ENCODE measurements around the gene HOXB8. TPM values are rescaled to one million over a fixed set of nuclear protein-coding genes. Genes with fewer than 3 reads are reported as not detected.

HOXB8 gene
- total and polyA plus RNA-seq, 8 donors: 0.32 to 1.6 (median 0.70) TPM

GRCh38 chr17:48623583-48623982, 8.5 kb upstream of the HOXB8 start:
- Histone ChIP-seq H3K27ac (no peak overlapping the region), H3K4me3 (no peak overlapping the region), H3K27me3 (peaks cover 97 to 100% of the 10 kb centered on the region in 2 donors), H3K4me1 (peaks cover 14 to 31% of the 10 kb centered on the region in 2 donors), H3K9me3 (no peaks in the 10 kb centered on the region), H3K36me3 (no peaks in the 10 kb centered on the region)
- DNase-seq (no peak), ATAC-seq (no peak)
- TF ChIP-seq CTCF (IDR thresholded peaks at IDR 0.05): no peak
- intact Hi-C loops (cut with DNase I): no loop called here

- Histone ChIP-seq H3K27me3 (peaks cover 96 to 100% of the 10 kb centered on the region in 2 donors), H3K9me3 (no peaks in the 10 kb centered on the region), H3K4me3 (no peak overlapping the region), H3K27ac (no peak overlapping the region), H3K36me3 (no peaks in the 10 kb centered on the region), H3K4me1 (peaks cover 14 to 38% of the 10 kb centered on the region in 2 donors)
- TF ChIP-seq CTCF (IDR thresholded peaks at IDR 0.05): no peak
- intact Hi-C loops (cut with DNase I): no loop called here
- no peak for DNase-seq
- no peak for ATAC-seq
Measured at GRCh38 chr17:48622857-48623256, 7.8 kb upstream of the HOXB8 start.

- Histone ChIP-seq H3K4me1 (peaks cover 14 to 34% of the 10 kb centered on the region in 2 donors), H3K36me3 (no peaks in the 10 kb centered on the region), H3K4me3 (no peak overlapping the region), H3K9me3 (no peaks in the 10 kb centered on the region), H3K27ac (no peak overlapping the region), H3K27me3 (peaks cover 95 to 100% of the 10 kb centered on the region in 2 donors)
- ATAC-seq (no peak), DNase-seq (no peak)
- intact Hi-C loops (cut with DNase I): no loop called here
- TF ChIP-seq CTCF (IDR thresholded peaks at IDR 0.05): no peak
Measured at GRCh38 chr17:48621410-48622392, 6.6 kb upstream of the HOXB8 start.

- H3K36me3 ChIP-seq: no peaks in the 10 kb centered on the region
- H3K27me3 ChIP-seq: peaks cover 95 to 100% of the 10 kb centered on the region in 2 donors
- H3K27ac ChIP-seq: no peak overlapping the region
- ATAC-seq: no peak
- DNase-seq: no peak
- H3K4me3 ChIP-seq: no peak overlapping the region
- H3K9me3 ChIP-seq: no peaks in the 10 kb centered on the region
- TF ChIP-seq CTCF (IDR thresholded peaks at IDR 0.05): no peak
- peaks cover 8 to 23% of the 10 kb centered on the region in 2 donors for H3K4me1 ChIP-seq
- intact Hi-C loops (cut with DNase I): no loop called here
Measured at GRCh38 chr17:48620461-48621139, 5.5 kb upstream of the HOXB8 start.

Measured in left lung (tissue), 10 donors.